IMR-90 (cell line): ENCODE data around the gene PTPRU.

ENCODE experiments used
- BHLHE40 ChIP-seq: fragments of 150-350 bp; IDR thresholded peaks from 2 replicates; pipeline ENCODE4 v1.6.1; 2016; ENCODE audit warnings: mild to moderate bottlenecking, low read depth, low read length
- FOS ChIP-seq: fragments of 150-350 bp; IDR thresholded peaks from 2 replicates; pipeline ENCODE4 v1.6.1; 2016; ENCODE audit warnings: low read depth, low read length
- POLR2A ChIP-seq: IDR thresholded peaks from 2 replicates; pipeline ENCODE4 v1.6.1; 2012; ENCODE audit warnings: mild to moderate bottlenecking, low read depth, low read length
- SMC3 ChIP-seq: fragments of 150-350 bp; IDR thresholded peaks from 2 replicates; pipeline ENCODE4 v1.6.1; 2016; ENCODE audit warnings: low read depth, mild to moderate bottlenecking, antibody characterized with exemption, low read length, moderate library complexity
- TF ChIP-seq, protein P1 (sequence below): conservative IDR thresholded peaks from 2 replicates; pipeline ENCODE4 v1.5.1; 2012; ENCODE audit warnings: mild to moderate bottlenecking, low read depth, low read length, improper control_type of control experiment
- TF ChIP-seq, protein P2 (sequence below): fragments of 150-350 bp; IDR thresholded peaks from 2 replicates; pipeline ENCODE4 v1.6.1; 2017; ENCODE audit warnings: mild to moderate bottlenecking, antibody characterized with exemption, low read length, low read depth

DNA sequence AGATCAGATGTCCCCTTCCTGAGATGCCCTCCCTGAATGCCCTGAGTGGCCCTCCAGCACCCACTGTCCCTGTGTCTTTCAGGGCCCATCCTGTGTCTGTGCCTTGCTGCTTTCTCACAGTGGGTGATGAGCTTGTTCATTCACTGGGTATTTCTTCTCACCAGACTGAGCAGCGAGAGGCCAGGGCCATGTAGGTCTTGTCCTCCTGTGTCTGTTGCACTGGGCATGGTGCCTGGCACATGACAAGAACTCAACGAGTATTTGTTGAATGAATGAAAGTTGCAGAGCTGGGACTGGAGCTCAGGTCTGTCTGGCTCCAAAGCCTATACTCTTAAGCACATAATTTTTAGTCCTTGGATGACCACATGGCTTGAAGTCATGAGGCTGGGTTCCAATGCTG, 93.8 kb downstream of the PTPRU start:
- TF ChIP-seq, protein P1, sequence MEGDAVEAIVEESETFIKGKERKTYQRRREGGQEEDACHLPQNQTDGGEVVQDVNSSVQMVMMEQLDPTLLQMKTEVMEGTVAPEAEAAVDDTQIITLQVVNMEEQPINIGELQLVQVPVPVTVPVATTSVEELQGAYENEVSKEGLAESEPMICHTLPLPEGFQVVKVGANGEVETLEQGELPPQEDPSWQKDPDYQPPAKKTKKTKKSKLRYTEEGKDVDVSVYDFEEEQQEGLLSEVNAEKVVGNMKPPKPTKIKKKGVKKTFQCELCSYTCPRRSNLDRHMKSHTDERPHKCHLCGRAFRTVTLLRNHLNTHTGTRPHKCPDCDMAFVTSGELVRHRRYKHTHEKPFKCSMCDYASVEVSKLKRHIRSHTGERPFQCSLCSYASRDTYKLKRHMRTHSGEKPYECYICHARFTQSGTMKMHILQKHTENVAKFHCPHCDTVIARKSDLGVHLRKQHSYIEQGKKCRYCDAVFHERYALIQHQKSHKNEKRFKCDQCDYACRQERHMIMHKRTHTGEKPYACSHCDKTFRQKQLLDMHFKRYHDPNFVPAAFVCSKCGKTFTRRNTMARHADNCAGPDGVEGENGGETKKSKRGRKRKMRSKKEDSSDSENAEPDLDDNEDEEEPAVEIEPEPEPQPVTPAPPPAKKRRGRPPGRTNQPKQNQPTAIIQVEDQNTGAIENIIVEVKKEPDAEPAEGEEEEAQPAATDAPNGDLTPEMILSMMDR, result no peak
- no peak for TF ChIP-seq SMC3
- no peak for TF ChIP-seq FOS
- TF ChIP-seq POLR2A, result no peak
- TF ChIP-seq, protein P2, sequence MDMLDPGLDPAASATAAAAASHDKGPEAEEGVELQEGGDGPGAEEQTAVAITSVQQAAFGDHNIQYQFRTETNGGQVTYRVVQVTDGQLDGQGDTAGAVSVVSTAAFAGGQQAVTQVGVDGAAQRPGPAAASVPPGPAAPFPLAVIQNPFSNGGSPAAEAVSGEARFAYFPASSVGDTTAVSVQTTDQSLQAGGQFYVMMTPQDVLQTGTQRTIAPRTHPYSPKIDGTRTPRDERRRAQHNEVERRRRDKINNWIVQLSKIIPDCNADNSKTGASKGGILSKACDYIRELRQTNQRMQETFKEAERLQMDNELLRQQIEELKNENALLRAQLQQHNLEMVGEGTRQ, result no peak
- TF ChIP-seq BHLHE40, result no peak
